Liver (tissue), 9 donors: ENCODE results near the gene CACNG4. TPM values are rescaled to one million over a fixed set of nuclear protein-coding genes. Genes with fewer than 3 reads are reported as not detected.

ENCODE experiments used
- DNase-seq: peaks from one replicate; pipeline ENCODE4 v3.0.0-alpha.2; 2017; ENCODE audit warnings: low spot score
- H3K27ac ChIP-seq, 2 donors: one replicate each; pipeline ENCODE4 v1.7.0; 2013; ENCODE audit warnings: inconsistent platforms in 2 of 2, low read length in 2 of 2, control low read depth in 1 of 2, low read depth in 1 of 2, mild to moderate bottlenecking in 1 of 2
- H3K27me3 ChIP-seq, 4 donors: one replicate each; pipeline versions ENCODE4 v1.6.1 to v1.7.0; 2013; ENCODE audit warnings: low read length in 3 of 4, inconsistent platforms in 1 of 4, mild to moderate bottlenecking in 1 of 4, moderate library complexity in 1 of 4; ENCODE audit not compliant: control insufficient read depth in 4 of 4, insufficient read depth in 4 of 4
- H3K36me3 ChIP-seq, 4 donors: one replicate each; pipeline versions ENCODE4 v1.6.1 to v1.7.0; 2013; ENCODE audit warnings: low read length in 3 of 4, mild to moderate bottlenecking in 3 of 4, low read depth in 1 of 4, moderate library complexity in 1 of 4; ENCODE audit not compliant: control insufficient read depth in 4 of 4, insufficient read depth in 3 of 4
- H3K4me1 ChIP-seq, 4 donors: one replicate each; pipeline versions ENCODE4 v1.6.1 to v1.7.0; 2013; ENCODE audit warnings: low read length in 3 of 4, mild to moderate bottlenecking in 3 of 4, moderate library complexity in 1 of 4; ENCODE audit not compliant: control insufficient read depth in 4 of 4, insufficient read depth in 4 of 4
- H3K4me3 ChIP-seq, 3 donors: one replicate each; pipeline versions ENCODE4 v1.6.1 to v1.7.0; 2013; ENCODE audit warnings: low read length in 3 of 3, control low read depth in 1 of 3, low read depth in 1 of 3, mild to moderate bottlenecking in 1 of 3
- H3K9ac ChIP-seq, 2 donors: one replicate each; pipeline ENCODE4 v1.7.0; 2013; ENCODE audit warnings: low read length in 2 of 2, mild to moderate bottlenecking in 2 of 2, moderate library complexity in 2 of 2, control low read depth in 1 of 2, low read depth in 1 of 2
- H3K9me3 ChIP-seq, 4 donors: one replicate each; pipeline versions ENCODE4 v1.6.1 to v1.7.0; 2013; ENCODE audit warnings: low read length in 3 of 4; ENCODE audit not compliant: control insufficient read depth in 4 of 4
- ATF3 ChIP-seq: IDR thresholded peaks from 2 replicates; pipeline ENCODE4 v1.6.1; 2016; ENCODE audit warnings: antibody characterized with exemption
- EGR1 ChIP-seq, 2 donors: IDR thresholded peaks; 2 replicates each; pipeline ENCODE4 v1.6.1; 2016 to 2018; ENCODE audit warnings: antibody characterized with exemption in 2 of 2, low read depth in 2 of 2
- FOXA1 ChIP-seq: IDR thresholded peaks from 2 replicates; pipeline ENCODE4 v1.6.1; 2016; ENCODE audit warnings: antibody characterized with exemption
- FOXA2 ChIP-seq: IDR thresholded peaks from 2 replicates; pipeline ENCODE4 v1.6.1; 2016; ENCODE audit warnings: antibody characterized with exemption
- GABPA ChIP-seq, 2 donors: IDR thresholded peaks in 1 of 2; conservative IDR thresholded peaks in 1 of 2; 2 replicates each; pipeline ENCODE4 v1.6.1; 2016; ENCODE audit warnings: antibody characterized with exemption in 2 of 2, mild to moderate bottlenecking in 1 of 2, moderate library complexity in 1 of 2
- HNF4A ChIP-seq, 2 donors: conservative IDR thresholded peaks; 2 replicates each; pipeline ENCODE4 v1.6.1; 2016; ENCODE audit warnings: antibody characterized with exemption in 2 of 2, mild to moderate bottlenecking in 2 of 2
- HNF4G ChIP-seq: IDR thresholded peaks from 2 replicates; pipeline ENCODE4 v1.6.1; 2016; ENCODE audit warnings: antibody characterized with exemption
- JUND ChIP-seq, 2 donors: IDR thresholded peaks; 2 replicates each; pipeline ENCODE4 v1.6.1; 2016; ENCODE audit warnings: antibody characterized with exemption in 2 of 2
- NR2F2 ChIP-seq: IDR thresholded peaks from 2 replicates; pipeline ENCODE4 v1.6.1; 2016; ENCODE audit warnings: antibody characterized with exemption
- RAD21 ChIP-seq, 2 donors: IDR thresholded peaks; 2 replicates each; pipeline ENCODE4 v1.6.1; 2016; ENCODE audit warnings: antibody characterized with exemption in 2 of 2, mild to moderate bottlenecking in 2 of 2
- REST ChIP-seq: IDR thresholded peaks from 2 replicates; pipeline ENCODE4 v1.6.1; 2016; ENCODE audit warnings: antibody characterized with exemption, mild to moderate bottlenecking
- RXRA ChIP-seq, 2 donors: IDR thresholded peaks; 2 replicates each; pipeline ENCODE4 v1.6.1; 2017 to 2018; ENCODE audit warnings: antibody characterized with exemption in 2 of 2, mild to moderate bottlenecking in 1 of 2
- SP1 ChIP-seq: IDR thresholded peaks from 2 replicates; pipeline ENCODE4 v1.6.1; 2018; ENCODE audit warnings: antibody characterized with exemption, mild to moderate bottlenecking
- TAF1 ChIP-seq: conservative IDR thresholded peaks from 2 replicates; pipeline ENCODE4 v1.6.1; 2016; ENCODE audit warnings: antibody characterized with exemption, mild to moderate bottlenecking
- YY1 ChIP-seq: IDR thresholded peaks from 2 replicates; pipeline ENCODE4 v1.6.1; 2016; ENCODE audit warnings: antibody characterized with exemption, mild to moderate bottlenecking
- ZBTB33 ChIP-seq: IDR thresholded peaks from 2 replicates; pipeline ENCODE4 v1.6.1; 2016; ENCODE audit warnings: antibody characterized with exemption
- whole genome bisulfite sequencing: extraction: QIAGEN DNeasy Blood & Tissue Kit; methylation state at CpG from one replicate; pipeline ENCODE4 v1.1.7; 2013; 5-methylcytosine and 5-hydroxymethylcytosine counted together
- polyA plus RNA-seq, 2 donors: library from polyadenylated mRNA; stranded (reverse) in 1 of 2; unstranded in 1 of 2; fragments of 200-250 nt in 1 of 2; fragments of >200 nt in 1 of 2; fragmentation: Nextera tagmentation in 1 of 2; extraction: Ambion mirVana in 1 of 2; gene quantifications; one replicate each; pipeline versions ENCODE4 v1.2.1 to v1.2.3, GENCODE V29; 2013 to 2015
- total RNA-seq, 2 donors: library from RNA; depleted of rRNA; stranded (reverse); fragments of >200 nt; gene quantifications; one replicate each; pipeline ENCODE4 v1.2.3, GENCODE V29; 2014
- TF ChIP-seq, protein P1 (sequence below): fragments of 150-350 bp; IDR thresholded peaks from 2 replicates; pipeline ENCODE4 v1.5.1; 2017; ENCODE audit warnings: improper control_type of control experiment, low read depth, low read length; ENCODE audit not compliant: missing input control
- TF ChIP-seq, protein P2 (sequence below): IDR thresholded peaks from 2 replicates; pipeline ENCODE4 v1.6.1; 2016; ENCODE audit warnings: antibody characterized with exemption
- donor health status: healthy.
- donor health status: healthy.
- donor health status: healthy.
- donor health status: healthy.
- donor health status: healthy.

Gene CACNG4
- total and polyA plus RNA-seq, 4 donors: 0.02 to 0.09 (median 0.08) TPM; not detected in 1

GRCh38 chr17:67054608-67055007 lies 90.1 kb downstream of the CACNG4 start:
- WGBS: 78% methylated on average over 5 of the region's 5 CpGs

GRCh38 chr17:67055041-67055443 lies 90.5 kb downstream of the CACNG4 start:
- Histone ChIP-seq H3K27me3 (no peaks in the 10 kb centered on the region), H3K27ac (no peak overlapping the region), H3K4me1 (no peaks in the 10 kb centered on the region), H3K36me3 (no peaks in the 10 kb centered on the region), H3K9me3 (no peaks in the 10 kb centered on the region), H3K4me3 (no peak overlapping the region), H3K9ac (no peak overlapping the region)
- 95% methylated on average over 19 of the region's 19 CpGs for WGBS
- TF ChIP-seq EGR1 (IDR thresholded peaks at IDR 0.05; ENCODE audit: low read depth in 2 of 2): no peak
- no peak for TF ChIP-seq FOXA1
- no peak for TF ChIP-seq ATF3
- no peak for TF ChIP-seq JUND (IDR thresholded peaks at IDR 0.05)
- no peak for TF ChIP-seq FOXA2
- TF ChIP-seq, protein P1, sequence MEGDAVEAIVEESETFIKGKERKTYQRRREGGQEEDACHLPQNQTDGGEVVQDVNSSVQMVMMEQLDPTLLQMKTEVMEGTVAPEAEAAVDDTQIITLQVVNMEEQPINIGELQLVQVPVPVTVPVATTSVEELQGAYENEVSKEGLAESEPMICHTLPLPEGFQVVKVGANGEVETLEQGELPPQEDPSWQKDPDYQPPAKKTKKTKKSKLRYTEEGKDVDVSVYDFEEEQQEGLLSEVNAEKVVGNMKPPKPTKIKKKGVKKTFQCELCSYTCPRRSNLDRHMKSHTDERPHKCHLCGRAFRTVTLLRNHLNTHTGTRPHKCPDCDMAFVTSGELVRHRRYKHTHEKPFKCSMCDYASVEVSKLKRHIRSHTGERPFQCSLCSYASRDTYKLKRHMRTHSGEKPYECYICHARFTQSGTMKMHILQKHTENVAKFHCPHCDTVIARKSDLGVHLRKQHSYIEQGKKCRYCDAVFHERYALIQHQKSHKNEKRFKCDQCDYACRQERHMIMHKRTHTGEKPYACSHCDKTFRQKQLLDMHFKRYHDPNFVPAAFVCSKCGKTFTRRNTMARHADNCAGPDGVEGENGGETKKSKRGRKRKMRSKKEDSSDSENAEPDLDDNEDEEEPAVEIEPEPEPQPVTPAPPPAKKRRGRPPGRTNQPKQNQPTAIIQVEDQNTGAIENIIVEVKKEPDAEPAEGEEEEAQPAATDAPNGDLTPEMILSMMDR: no peak
- no peak for TF ChIP-seq HNF4G
- TF ChIP-seq, protein P2, sequence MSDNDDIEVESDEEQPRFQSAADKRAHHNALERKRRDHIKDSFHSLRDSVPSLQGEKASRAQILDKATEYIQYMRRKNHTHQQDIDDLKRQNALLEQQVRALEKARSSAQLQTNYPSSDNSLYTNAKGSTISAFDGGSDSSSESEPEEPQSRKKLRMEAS: no peak
- TF ChIP-seq RAD21 (IDR thresholded peaks at IDR 0.05): no peak
- no peak for TF ChIP-seq RXRA (IDR thresholded peaks at IDR 0.05)
- no peak for TF ChIP-seq ZBTB33
- TF ChIP-seq NR2F2: no peak
- TF ChIP-seq REST: no peak
- no peak for TF ChIP-seq TAF1
- TF ChIP-seq YY1: no peak
- no peak for TF ChIP-seq GABPA (IDR thresholded peaks at IDR 0.05 in 1 of 2, conservative IDR thresholded peaks at IDR 0.05 in 1 of 2)
- TF ChIP-seq HNF4A (conservative IDR thresholded peaks at IDR 0.05): no peak
- no peak for TF ChIP-seq SP1
- no peak for DNase-seq

More at GRCh38 chr17:67054608-67055007, 90.1 kb downstream of the CACNG4 start:
- peaks cover 0 to under 1% (median 0%) of the 10 kb centered on the region in 4 donors for H3K9me3 ChIP-seq
- H3K4me1 ChIP-seq: no peaks in the 10 kb centered on the region
- H3K36me3 ChIP-seq: no peaks in the 10 kb centered on the region
- no peaks in the 10 kb centered on the region for H3K27me3 ChIP-seq
- H3K27ac ChIP-seq: no peak overlapping the region
- no peak for DNase-seq
- H3K4me3 ChIP-seq: no peak overlapping the region
- H3K9ac ChIP-seq: no peak overlapping the region
- TF ChIP-seq ATF3 (no peak), EGR1 (IDR thresholded peaks at IDR 0.05; ENCODE audit: low read depth in 2 of 2) (no peak)
